Measurements from ENCODE around the gene PTGFR.

The PTGFR gene

GRCh38 chr1:78520843-78521242, 30.1 kb downstream of the PTGFR start:
- no peak for DNase-seq (ENCODE audit: low spot score)

DNA sequence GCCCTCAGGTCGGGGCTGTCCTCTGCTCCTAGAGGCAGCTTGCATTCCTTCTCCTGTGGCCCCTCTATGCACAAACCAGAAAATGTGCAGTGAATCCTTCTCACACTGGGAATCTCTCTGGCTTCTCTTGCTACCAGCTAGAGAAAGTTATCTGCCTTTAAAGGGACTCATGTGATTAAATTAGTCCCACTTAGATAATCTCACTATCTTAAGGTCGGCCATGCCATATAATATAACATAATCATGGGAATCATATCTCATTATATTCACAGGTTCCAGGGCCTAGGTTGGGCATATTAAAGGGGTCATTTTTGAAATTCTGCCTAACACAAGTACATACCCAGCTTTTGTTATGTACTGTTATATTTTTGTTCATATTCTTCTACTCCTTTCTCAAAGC, 31.4 kb downstream of the PTGFR start:
- DNase-seq (ENCODE audit: low spot score): no peak

GRCh38 chr1:78526496-78526895, 35.7 kb downstream of the PTGFR start:
- no peak for DNase-seq (ENCODE audit: low spot score)

DNA sequence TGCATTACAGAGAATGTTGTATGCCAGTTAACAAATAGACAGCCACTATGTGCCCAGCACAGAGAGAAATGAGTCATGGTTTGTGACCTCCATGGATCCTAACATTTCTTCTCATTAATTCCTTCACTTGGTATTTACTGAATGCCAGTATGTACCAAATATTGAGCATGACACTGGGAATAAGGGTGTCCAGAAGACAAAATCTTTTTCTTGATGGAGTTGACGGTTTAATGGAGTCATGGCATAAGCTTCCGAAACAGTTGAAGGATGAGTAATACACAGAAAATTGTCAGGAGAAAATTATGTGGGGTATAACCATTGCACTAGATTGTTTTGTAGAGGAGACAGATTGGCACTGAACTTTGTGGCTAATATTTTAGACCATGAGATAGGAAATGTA, 36.9 kb downstream of the PTGFR start:
- no peak for DNase-seq (ENCODE audit: low spot score)

- DNase-seq (ENCODE audit: low spot score): no peak
Observed at GRCh38 chr1:78533527-78533926, 42.8 kb downstream of the PTGFR start.

- DNase-seq (ENCODE audit: low spot score): no peak
Observed at GRCh38 chr1:78535286-78535685, 44.5 kb downstream of the PTGFR start.

DNA sequence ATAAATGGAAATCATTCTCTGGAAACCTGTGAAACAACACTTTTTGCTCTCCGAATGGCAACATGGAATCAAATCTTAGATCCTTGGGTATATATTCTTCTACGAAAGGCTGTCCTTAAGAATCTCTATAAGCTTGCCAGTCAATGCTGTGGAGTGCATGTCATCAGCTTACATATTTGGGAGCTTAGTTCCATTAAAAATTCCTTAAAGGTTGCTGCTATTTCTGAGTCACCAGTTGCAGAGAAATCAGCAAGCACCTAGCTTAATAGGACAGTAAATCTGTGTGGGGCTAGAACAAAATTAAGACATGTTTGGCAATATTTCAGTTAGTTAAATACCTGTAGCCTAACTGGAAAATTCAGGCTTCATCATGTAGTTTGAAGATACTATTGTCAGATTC, 45.7 kb downstream of the PTGFR start:
- DNase-seq (ENCODE audit: low spot score): no peak

DNA sequence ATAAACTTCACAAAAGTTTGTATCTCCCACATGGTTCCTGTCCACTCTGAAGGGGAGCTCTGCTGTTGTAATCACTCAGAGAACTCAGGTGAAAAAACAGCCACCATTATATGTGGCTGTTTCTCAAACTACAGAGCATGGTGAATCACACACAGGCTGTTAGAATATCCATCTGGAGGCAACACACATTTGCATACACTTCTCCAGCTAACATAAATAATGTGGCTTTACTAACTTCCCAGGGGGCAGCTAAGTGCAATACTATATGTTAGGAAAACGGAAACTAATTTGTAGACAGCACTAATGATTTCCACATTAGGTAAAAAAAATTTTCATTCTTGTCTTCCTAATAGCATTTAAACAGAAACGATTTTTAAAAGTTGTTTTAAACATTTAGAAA, 49.3 kb downstream of the PTGFR start:
- DNase-seq (ENCODE audit: low spot score): no peak

- no peak for DNase-seq (ENCODE audit: low spot score)
Observed at GRCh38 chr1:78541479-78541878, 50.7 kb downstream of the PTGFR start.

- no peak for DNase-seq (ENCODE audit: low spot score)
Observed at GRCh38 chr1:78543941-78544643, 53.3 kb downstream of the PTGFR start.

DNA sequence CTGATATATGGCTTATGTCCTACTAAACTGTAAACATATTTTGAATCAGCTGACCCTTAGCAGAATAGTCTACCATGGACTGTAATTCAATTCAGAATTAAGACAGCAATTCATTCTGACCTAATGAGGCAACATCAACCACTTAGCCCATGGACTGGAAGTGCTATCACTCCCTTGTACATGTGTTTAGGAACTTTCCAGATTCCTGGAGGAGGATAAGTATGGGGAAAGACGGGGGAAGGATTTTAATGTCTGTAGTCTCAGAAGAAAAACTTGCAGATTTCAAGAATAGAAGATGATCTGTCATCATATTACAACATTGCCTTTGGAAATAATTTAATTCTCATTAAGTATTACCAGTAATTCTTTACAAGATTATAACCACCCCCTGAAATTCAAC, 56.3 kb downstream of the PTGFR start:
- DNase-seq (ENCODE audit: low spot score): no peak

GRCh38 chr1:78549331-78549730, 58.6 kb downstream of the PTGFR start:
- no peak for DNase-seq (ENCODE audit: low spot score)

- no peak for DNase-seq (ENCODE audit: low spot score)
Observed at GRCh38 chr1:78549891-78550290, 59.1 kb downstream of the PTGFR start.

DNA sequence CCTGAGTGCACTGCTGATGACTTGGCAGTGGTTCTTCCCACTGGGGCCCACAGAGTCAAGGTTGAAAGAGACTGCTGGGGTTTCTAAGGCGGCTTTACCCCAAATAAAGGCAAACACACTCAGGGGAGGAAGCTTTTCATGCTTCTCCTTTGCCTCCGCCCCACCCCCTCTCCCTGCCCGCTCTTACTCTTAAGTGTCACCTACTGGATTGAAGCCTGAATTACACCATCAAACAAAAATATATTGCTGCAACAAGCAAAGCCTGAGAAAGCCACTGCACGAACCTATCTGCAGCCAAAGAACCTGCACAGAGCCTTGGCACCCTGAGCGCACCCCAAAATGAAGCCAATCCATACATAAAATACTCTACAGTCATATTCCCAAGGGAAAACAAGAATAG, 63.1 kb downstream of the PTGFR start:
- DNase-seq (ENCODE audit: low spot score): no peak

- DNase-seq (ENCODE audit: low spot score): no peak
Observed at GRCh38 chr1:78554840-78555239, 64.1 kb downstream of the PTGFR start.

DNA sequence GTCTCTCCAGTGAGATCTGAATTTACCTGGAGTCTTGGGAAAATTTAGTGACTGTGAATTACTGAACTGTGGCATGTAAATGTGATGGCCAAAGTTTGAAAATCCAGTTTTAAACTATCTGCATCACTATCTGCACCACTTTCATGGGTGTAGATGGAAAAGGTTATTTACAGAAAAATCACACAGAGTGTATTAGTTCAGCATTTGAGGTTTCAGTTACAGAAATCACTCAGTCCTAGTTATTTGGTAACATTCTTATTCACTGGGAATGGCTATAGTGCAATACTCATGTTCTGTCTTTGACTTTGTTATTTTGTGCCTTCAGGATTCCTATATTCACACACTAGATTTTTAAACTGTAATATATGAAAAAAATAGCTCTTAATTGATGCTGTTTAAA, 68.9 kb downstream of the PTGFR start:
- DNase-seq (ENCODE audit: low spot score): no peak

- no peak for DNase-seq (ENCODE audit: low spot score)
Observed at GRCh38 chr1:78560811-78561210, 70.0 kb downstream of the PTGFR start.

DNA sequence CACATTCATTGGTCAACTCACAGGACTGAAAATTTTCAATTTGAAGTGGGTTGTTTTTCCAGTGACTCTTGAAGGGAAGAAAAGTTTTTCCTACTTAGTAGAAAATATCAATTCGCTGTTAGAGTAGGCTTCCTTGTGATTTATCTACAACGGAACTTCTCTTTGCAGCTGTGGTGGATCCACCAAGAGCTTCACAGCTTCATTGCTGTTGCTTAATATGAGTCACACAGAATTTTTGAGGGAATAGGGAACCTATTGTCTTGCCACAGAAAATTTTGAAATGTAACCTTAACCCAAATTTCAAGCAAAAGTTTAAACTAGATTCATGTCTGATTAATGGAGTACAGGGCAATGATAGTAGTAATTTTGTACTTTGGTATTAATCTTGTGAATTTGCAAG, 71.1 kb downstream of the PTGFR start:
- no peak for DNase-seq (ENCODE audit: low spot score)

GRCh38 chr1:78565393-78565792, 74.6 kb downstream of the PTGFR start:
- DNase-seq (ENCODE audit: low spot score): no peak

DNA sequence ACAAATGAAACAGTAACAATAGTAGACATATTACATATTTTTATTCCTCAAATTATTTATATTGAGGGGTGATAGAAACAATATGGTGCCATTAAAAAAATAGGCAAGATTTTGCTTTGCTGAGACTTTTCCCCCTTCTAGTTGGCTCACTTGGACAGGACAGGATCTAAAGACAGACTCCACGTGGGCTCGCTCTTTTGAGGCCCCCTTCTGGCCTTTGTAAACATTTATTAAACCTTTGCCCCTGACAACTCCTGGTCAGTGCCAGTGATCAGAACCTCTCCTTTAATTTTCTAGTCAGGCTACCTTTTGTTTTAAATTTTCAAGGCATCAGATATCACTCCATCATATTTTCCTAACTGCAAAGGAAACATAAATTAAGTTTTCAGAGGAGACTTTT, 79.8 kb downstream of the PTGFR start:
- DNase-seq (ENCODE audit: low spot score): no peak

DNA sequence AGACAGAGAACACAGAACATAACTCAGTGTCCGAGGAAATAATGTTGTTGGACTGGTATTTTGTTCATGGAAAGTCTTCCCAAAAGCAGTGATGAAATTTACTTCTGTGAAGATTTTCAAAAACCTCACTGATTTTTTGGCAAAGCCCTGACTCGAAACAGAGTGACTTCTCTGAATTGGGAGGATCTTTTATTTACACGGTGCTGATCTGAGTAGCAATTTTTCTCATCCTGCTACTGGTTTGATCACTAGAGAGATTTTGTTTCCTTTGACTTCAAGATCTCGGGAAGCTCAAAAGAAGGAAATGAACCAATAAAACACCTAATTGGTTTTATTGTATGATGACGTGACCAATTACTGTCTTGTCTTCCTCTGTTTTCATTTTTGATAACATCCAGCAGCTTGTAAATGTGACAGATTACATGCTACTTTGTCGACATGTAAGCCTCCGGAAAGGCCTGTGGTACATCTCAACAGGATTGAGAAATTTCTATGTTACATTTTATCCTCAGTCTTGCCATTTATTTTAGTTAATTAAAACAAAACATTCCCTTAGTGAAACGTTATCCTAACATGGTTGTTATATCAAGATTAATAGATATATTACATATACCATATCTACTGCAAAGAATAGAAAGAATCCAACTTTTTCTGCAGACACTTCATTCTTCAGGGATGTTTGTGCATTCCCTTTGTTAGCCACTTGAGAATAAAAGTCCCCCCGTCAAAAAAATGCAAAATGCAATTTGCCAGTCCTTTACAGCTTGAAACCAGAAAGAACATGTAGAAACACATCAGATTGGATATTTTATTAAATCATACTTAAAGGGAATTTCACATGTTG, 86.7 kb downstream of the PTGFR start:
- DNase-seq (ENCODE audit: low spot score): no peak

GRCh38 chr1:78586572-78586971, 95.8 kb downstream of the PTGFR start:
- no peak for DNase-seq (ENCODE audit: low spot score)

- DNase-seq (ENCODE audit: low spot score): no peak
Observed at GRCh38 chr1:78587211-78587610, 96.4 kb downstream of the PTGFR start.

Data from hematopoietic multipotent progenitor cell treated with erythropoietin and hydrocortisone succinate and interleukin-3 and kit ligand, for 15 days (in vitro differentiated cells).